HG02943 (cell line): Measurements from ENCODE around the gene CFAP161.
"Not testable (repeated sequence)": the region's sequence is repeated elsewhere in the genome, so short reads cannot be mapped to it uniquely, and the experiment has no call there.

Source experiments
- ATAC-seq: cut with Tn5 transposase; IDR thresholded peaks from one replicate; pipeline ENCODE4 v1.9.1; 2021; ENCODE audit warnings: mild to moderate bottlenecking, low read depth, moderate library complexity; ENCODE audit not compliant: unreplicated experiment

CFAP161 gene

GRCh38 chr15:81105545-81105944, 28.5 kb upstream of the CFAP161 start:
- ATAC-seq = no peak

GRCh38 chr15:81106560-81106959, 27.5 kb upstream of the CFAP161 start:
- ATAC-seq = no peak

GRCh38 chr15:81107889-81108288, 26.2 kb upstream of the CFAP161 start:
- ATAC-seq = no peak

GRCh38 chr15:81108427-81108826, 25.6 kb upstream of the CFAP161 start:
- ATAC-seq = no peak

- no peak for ATAC-seq
Measured at GRCh38 chr15:81111018-81111417, 23.1 kb upstream of the CFAP161 start.

GRCh38 chr15:81111510-81112470, 22.3 kb upstream of the CFAP161 start:
- peak; percentile 64 for ATAC-seq

- no peak for ATAC-seq
Measured at GRCh38 chr15:81113204-81113657, 20.8 kb upstream of the CFAP161 start.

- no peak for ATAC-seq
Measured at GRCh38 chr15:81113861-81114291, 20.2 kb upstream of the CFAP161 start.

- ATAC-seq = no peak
Measured at GRCh38 chr15:81115054-81115939, 18.8 kb upstream of the CFAP161 start.

- no peak for ATAC-seq
Measured at GRCh38 chr15:81117136-81117535, 16.9 kb upstream of the CFAP161 start.

GRCh38 chr15:81117581-81117980, 16.5 kb upstream of the CFAP161 start:
- ATAC-seq = no peak

- no peak for ATAC-seq
Measured at GRCh38 chr15:81118361-81118760, 15.7 kb upstream of the CFAP161 start.

- no peak for ATAC-seq
Measured at GRCh38 chr15:81120069-81120468, 14.0 kb upstream of the CFAP161 start.

- ATAC-seq = no peak
Measured at GRCh38 chr15:81126892-81127291, 7.2 kb upstream of the CFAP161 start.

GRCh38 chr15:81141478-81141877, 7.4 kb downstream of the CFAP161 start:
- not testable (repeated sequence) for ATAC-seq

GRCh38 chr15:81146006-81146405, 11.9 kb downstream of the CFAP161 start:
- no peak for ATAC-seq

- no peak for ATAC-seq
Measured at GRCh38 chr15:81146466-81146865, 12.4 kb downstream of the CFAP161 start.

- ATAC-seq = no peak
Measured at GRCh38 chr15:81151389-81151788, 17.3 kb downstream of the CFAP161 start.

GRCh38 chr15:81152339-81152738, 18.3 kb downstream of the CFAP161 start:
- no peak for ATAC-seq

GRCh38 chr15:81152799-81153198, 18.7 kb downstream of the CFAP161 start:
- ATAC-seq = no peak
